Panc1 (cell line): ENCODE data around the gene ANKRD22. TPM values are rescaled to one million over a fixed set of nuclear protein-coding genes. Genes with fewer than 3 reads are reported as not detected.
"Not testable (repeated sequence)": the region's sequence is repeated elsewhere in the genome, so short reads cannot be mapped to it uniquely, and the experiment has no call there.

Experiments used
- ATAC-seq: fragments of 200-7000 bp; cut with Tn5 transposase; 2 replicates; pipeline ENCODE4 v1.9.1; 2020; ENCODE audit warnings: mild to moderate bottlenecking, moderate library complexity
- BruUV-seq: library from RNA; stranded (reverse); fragments of 400-500 nt; replicated peaks from 2 replicates; lab custom pipeline; 2021; lab: Mats Ljungman, UMichigan
- CTCF ChIA-PET: fragments of 300-600 bp; sonication (Branson Sonifier 250); formaldehyde crosslinking; loops from one replicate; lab custom pipeline; 2022; ENCODE audit warnings: antibody characterized with exemption; lab: Charles Lee
- POLR2A ChIA-PET: fragments of 300-600 bp; sonication (Branson Sonifier 250); formaldehyde crosslinking; loops from one replicate; lab custom pipeline; 2022; ENCODE audit warnings: antibody characterized with exemption; lab: Charles Lee
- DNase-seq: peaks from one replicate; pipeline ENCODE4 v3.0.0-alpha.2; 2010; ENCODE audit warnings: low read depth, low spot score
- H3K27ac ChIP-seq: 2 replicates; pipeline ENCODE4 v1.5.1; 2011; ENCODE audit warnings: mild to moderate bottlenecking, low read length, inconsistent platforms
- H3K27me3 ChIP-seq: fragments of 200-500 bp; sonication (Bioruptor generic); 2 replicates; pipeline ENCODE4 v1.6.0; 2014; ENCODE audit warnings: low read length, inconsistent platforms; ENCODE audit not compliant: control insufficient read depth, insufficient read depth
- H3K36me3 ChIP-seq: fragments of 200-500 bp; sonication (Bioruptor generic); 2 replicates; pipeline ENCODE4 v1.5.1; 2014; ENCODE audit warnings: inconsistent platforms, mild to moderate bottlenecking, low read length, moderate library complexity; ENCODE audit not compliant: control insufficient read depth, insufficient read depth
- H3K4me1 ChIP-seq: 2 replicates; pipeline ENCODE4 v1.5.1; 2011; ENCODE audit warnings: inconsistent platforms, mild to moderate bottlenecking, low read length, moderate library complexity; ENCODE audit not compliant: control insufficient read depth, insufficient read depth
- H3K4me3 ChIP-seq, 2 experiments: 2 replicates each; pipeline ENCODE4 v1.5.1; 2011 to 2012; ENCODE audit warnings: low read depth in 2 of 2, low read length in 2 of 2, mild to moderate bottlenecking in 2 of 2, inconsistent platforms in 1 of 2, moderate library complexity in 1 of 2
- H3K9me3 ChIP-seq: fragments of 200-500 bp; sonication (Bioruptor generic); 2 replicates; pipeline ENCODE4 v1.5.1; 2014; ENCODE audit warnings: low read depth, mild to moderate bottlenecking, inconsistent platforms, low read length, moderate library complexity; ENCODE audit not compliant: control insufficient read depth, insufficient read depth
- CTCF ChIP-seq: fragments of 450-650 bp; IDR thresholded peaks from 2 replicates; pipeline ENCODE4 v1.5.1; 2017; ENCODE audit warnings: mild to moderate bottlenecking
- POLR2AphosphoS5 ChIP-seq: IDR thresholded peaks from 2 replicates; pipeline ENCODE4 v1.6.1; 2012; ENCODE audit warnings: mild to moderate bottlenecking, low read depth, low read length, moderate library complexity
- REST ChIP-seq, 2 experiments: IDR thresholded peaks; 2 replicates each; pipeline ENCODE4 v1.6.1; 2011 to 2012; ENCODE audit warnings: low read depth in 2 of 2, control low read depth in 1 of 2, low read length in 1 of 2, mild to moderate bottlenecking in 1 of 2, moderate library complexity in 1 of 2; ENCODE audit not compliant: insufficient read depth in 1 of 2
- SIN3A ChIP-seq: IDR thresholded peaks from 2 replicates; pipeline ENCODE4 v1.6.1; 2012; ENCODE audit warnings: low read depth, mild to moderate bottlenecking, low read length, moderate library complexity, borderline replicate concordance; ENCODE audit not compliant: insufficient read depth
- TCF7L2 ChIP-seq: IDR thresholded peaks from 2 replicates; pipeline ENCODE4 v1.6.1; 2011; ENCODE audit warnings: mild to moderate bottlenecking, low read depth, low read length, inconsistent platforms
- in situ Hi-C: cut with HindIII; loops from 2 replicates; pipeline ENCODE4 v1.10.0; 2016; ENCODE audit warnings: low sequenced_read_pairs, low pct_unique_long_range_greater_than_20kb
- intact Hi-C: fragments of 100-400 bp; cut with micrococcal nuclease; formaldehyde crosslinking; loops from one replicate; pipeline ENCODE4 v1.10.0; 2022; ENCODE audit not compliant: unreplicated experiment
- total RNA-seq: library from RNA; stranded (reverse); gene quantifications from one replicate; pipeline ENCODE4 v1.2.1, GENCODE V29; 2021; ENCODE audit not compliant: unreplicated experiment

Gene ANKRD22
- total RNA-seq, 1 experiment from 2014 or later = 0.15 TPM

GRCh38 chr10:88840104-88840503 lies 11.5 kb downstream of the ANKRD22 start:
- in situ Hi-C loops (no loop called here), intact Hi-C loops (no loop called here)
- CTCF ChIA-PET = interaction anchor here (0.6 kb wide), 2 partner anchors 92 to 141 kb away, joined by 4 to 6 read pairs; no protein-coding TSS in a partner anchor

GRCh38 chr10:88838766-88839350 lies 12.8 kb downstream of the ANKRD22 start:
- CTCF ChIA-PET = no interaction called here
- Histone ChIP-seq H3K27ac (no peak overlapping the region), H3K36me3 (no peaks in the 10 kb centered on the region), H3K4me1 (peaks cover 3% of the 10 kb centered on the region; the same call in 1 of the 2 replicates), H3K9me3 (no peaks in the 10 kb centered on the region), H3K27me3 (no peaks in the 10 kb centered on the region), H3K4me3 (no peak overlapping the region)
- in situ Hi-C loops = no loop called here
- intact Hi-C loops = loop anchor here (5.0 to 10.0 kb wide), 2 partner anchors 148 to 376 kb away; no protein-coding TSS in a partner anchor
- ATAC-seq (no peak), DNase-seq (no peak)
- POLR2A ChIA-PET = no interaction called here
- no TSS peak for BruUV-seq
- TF ChIP-seq SIN3A (no peak), REST (IDR thresholded peaks at IDR 0.05; ENCODE audit: insufficient read depth in 1 of 2, low read depth in 2 of 2, low read length in 1 of 2) (no peak), CTCF (no peak), TCF7L2 (no peak), POLR2AphosphoS5 (no peak)

More at GRCh38 chr10:88840104-88840503, 11.5 kb downstream of the ANKRD22 start:
- POLR2A ChIA-PET = no interaction called here
- BruUV-seq = no TSS peak
- Histone ChIP-seq H3K4me1 (peaks cover 3% of the 10 kb centered on the region; the same call in 1 of the 2 replicates), H3K27me3 (no peaks in the 10 kb centered on the region; the same call in 1 of the 2 replicates), H3K9me3 (no peaks in the 10 kb centered on the region), H3K27ac (no peak overlapping the region), H3K4me3 (no peak overlapping the region), H3K36me3 (no peaks in the 10 kb centered on the region)
- no peak for TF ChIP-seq TCF7L2
- no peak for TF ChIP-seq REST (IDR thresholded peaks at IDR 0.05; ENCODE audit: insufficient read depth in 1 of 2, low read depth in 2 of 2, low read length in 1 of 2)
- no peak for TF ChIP-seq POLR2AphosphoS5
- ATAC-seq (no peak), DNase-seq (no peak)

GRCh38 chr10:88837632-88838031 lies 14.0 kb downstream of the ANKRD22 start:
- H3K4me3 ChIP-seq, DNase-seq, in situ Hi-C loops, H3K36me3 ChIP-seq, H3K27ac ChIP-seq, H3K27me3 ChIP-seq, BruUV-seq, H3K9me3 ChIP-seq, POLR2A ChIA-PET, H3K4me1 ChIP-seq, ATAC-seq: not testable (repeated sequence)
- intact Hi-C loops = loop anchor here (5.0 to 10.0 kb wide), 2 partner anchors 150 to 377 kb away; no protein-coding TSS in a partner anchor
- CTCF ChIA-PET = interaction anchor here (1.6 to 4.2 kb wide), 3 partner anchors 15 to 96 kb away, joined by 3 to 52 read pairs (median 7); no protein-coding TSS in a partner anchor
